Measurements from ENCODE around the gene AREG. TPM values are rescaled to one million over a fixed set of nuclear protein-coding genes. Genes with fewer than 3 reads are reported as not detected.

The AREG gene
- total RNA-seq, 1 donor from 2014 or later = 98.0 TPM

DNA sequence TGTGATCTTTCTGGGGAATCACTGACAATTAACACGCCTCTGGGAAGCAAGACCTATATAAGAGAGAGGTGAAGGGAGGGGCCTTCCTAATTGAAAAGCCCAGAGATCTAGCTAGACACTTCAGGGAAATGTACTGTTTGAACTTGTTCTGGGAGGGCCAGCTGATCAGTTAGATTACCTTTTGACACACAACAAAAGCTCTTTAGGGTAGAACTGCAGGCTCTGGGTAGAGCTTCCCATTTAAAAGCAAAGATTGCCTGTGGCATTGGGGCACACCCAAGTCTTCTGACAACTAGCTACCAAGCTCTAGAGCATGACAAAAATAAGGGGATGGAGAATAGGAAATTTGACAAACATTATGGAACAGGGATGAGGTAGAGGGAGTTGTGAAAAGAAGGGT lies 26.3 kb downstream of the AREG start:
- no peak for DNase-seq (ENCODE audit: low read depth)
- H3K27me3 ChIP-seq (ENCODE audit: control insufficient read depth, insufficient read depth, low read length) = no peaks in the 10 kb centered on the region
- no peaks in the 10 kb centered on the region for H3K36me3 ChIP-seq (ENCODE audit: control insufficient read depth, insufficient read depth, low read length)
- H3K4me3 ChIP-seq (ENCODE audit: low read depth, low read length) = no peak overlapping the region
- TF ChIP-seq, protein P1, sequence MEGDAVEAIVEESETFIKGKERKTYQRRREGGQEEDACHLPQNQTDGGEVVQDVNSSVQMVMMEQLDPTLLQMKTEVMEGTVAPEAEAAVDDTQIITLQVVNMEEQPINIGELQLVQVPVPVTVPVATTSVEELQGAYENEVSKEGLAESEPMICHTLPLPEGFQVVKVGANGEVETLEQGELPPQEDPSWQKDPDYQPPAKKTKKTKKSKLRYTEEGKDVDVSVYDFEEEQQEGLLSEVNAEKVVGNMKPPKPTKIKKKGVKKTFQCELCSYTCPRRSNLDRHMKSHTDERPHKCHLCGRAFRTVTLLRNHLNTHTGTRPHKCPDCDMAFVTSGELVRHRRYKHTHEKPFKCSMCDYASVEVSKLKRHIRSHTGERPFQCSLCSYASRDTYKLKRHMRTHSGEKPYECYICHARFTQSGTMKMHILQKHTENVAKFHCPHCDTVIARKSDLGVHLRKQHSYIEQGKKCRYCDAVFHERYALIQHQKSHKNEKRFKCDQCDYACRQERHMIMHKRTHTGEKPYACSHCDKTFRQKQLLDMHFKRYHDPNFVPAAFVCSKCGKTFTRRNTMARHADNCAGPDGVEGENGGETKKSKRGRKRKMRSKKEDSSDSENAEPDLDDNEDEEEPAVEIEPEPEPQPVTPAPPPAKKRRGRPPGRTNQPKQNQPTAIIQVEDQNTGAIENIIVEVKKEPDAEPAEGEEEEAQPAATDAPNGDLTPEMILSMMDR (IDR thresholded peaks at IDR 0.05; ENCODE audit: insufficient read depth, low read length, poor library complexity, severe bottlenecking) = no peak

DNA sequence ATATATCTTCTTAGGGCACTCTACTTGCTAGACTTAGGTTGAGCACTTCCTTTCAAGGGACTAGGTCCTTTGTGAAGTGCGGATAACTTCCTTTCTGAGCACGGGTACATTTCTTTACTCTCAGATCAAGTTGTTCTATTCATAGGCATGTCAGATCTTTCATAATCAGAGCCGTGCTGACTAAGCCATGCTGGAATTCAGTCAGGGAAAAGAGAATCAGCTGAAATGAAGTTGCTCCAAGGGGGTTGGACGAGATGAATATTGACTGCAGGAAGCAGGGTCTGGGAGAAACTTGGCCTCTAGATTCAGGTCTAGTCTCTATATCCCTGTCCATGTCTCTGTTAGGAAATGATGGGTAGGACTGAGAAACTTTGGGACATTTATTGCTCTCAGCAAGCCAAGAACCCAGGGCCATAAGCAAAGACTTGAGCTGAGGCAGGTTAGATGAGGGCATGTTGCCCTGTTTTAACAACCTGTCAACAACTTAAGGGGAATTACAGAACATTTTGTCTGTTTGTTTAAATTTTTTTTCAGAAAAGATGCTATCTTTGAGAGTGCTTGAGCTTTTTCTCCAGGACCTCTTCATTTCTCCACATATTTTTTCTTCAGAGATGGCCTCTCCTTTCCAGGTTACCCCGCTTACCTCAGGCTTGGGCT lies 28.3 kb downstream of the AREG start:
- Histone ChIP-seq H3K36me3 (ENCODE audit: control insufficient read depth, insufficient read depth, low read length) (no peaks in the 10 kb centered on the region), H3K4me3 (ENCODE audit: low read depth, low read length) (no peak overlapping the region), H3K27me3 (ENCODE audit: control insufficient read depth, insufficient read depth, low read length) (no peaks in the 10 kb centered on the region)
- peak; percentile 55 for DNase-seq (ENCODE audit: low read depth)
- TF ChIP-seq, protein P1 (IDR thresholded peaks at IDR 0.05; ENCODE audit: insufficient read depth, low read length, poor library complexity, severe bottlenecking) = no peak

DNA sequence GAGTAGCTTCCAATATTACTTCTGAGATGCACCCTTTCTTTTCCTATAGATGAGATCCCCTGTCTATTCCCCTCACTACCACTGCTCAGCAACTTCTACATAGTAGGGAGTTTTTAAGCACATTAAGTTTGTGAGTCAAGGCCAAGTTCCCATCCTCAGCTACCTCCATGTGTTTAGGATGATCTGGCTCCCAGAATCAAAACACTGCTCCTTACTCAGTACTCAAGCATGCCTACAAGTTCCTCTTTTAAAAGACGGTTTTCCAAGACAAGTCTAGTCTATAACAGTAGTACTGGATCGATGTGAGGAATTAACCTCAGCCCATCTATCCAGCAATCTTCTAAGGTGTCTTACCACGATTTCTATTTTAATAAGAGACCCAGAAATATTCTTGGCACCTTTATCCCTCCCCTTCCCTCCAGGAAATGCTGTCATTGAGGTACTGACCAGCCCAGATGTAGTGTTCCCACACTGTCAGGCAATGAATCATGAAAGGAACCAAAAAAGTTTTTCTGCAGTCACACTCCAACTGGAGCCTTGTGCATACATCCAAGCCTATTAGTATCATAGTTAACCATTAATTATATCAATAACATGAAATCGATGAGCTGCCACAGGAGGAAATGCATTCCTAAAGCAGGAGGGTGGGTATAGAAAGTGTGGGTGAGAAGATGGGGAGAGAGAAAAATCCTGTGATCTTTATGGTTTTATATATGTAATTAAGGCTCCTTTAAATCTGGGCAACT lies 29.6 kb downstream of the AREG start:
- TF ChIP-seq, protein P1 (IDR thresholded peaks at IDR 0.05; ENCODE audit: insufficient read depth, low read length, poor library complexity, severe bottlenecking) = no peak
- H3K36me3 ChIP-seq (ENCODE audit: control insufficient read depth, insufficient read depth, low read length) = no peaks in the 10 kb centered on the region
- no peak overlapping the region for H3K4me3 ChIP-seq (ENCODE audit: low read depth, low read length)
- no peaks in the 10 kb centered on the region for H3K27me3 ChIP-seq (ENCODE audit: control insufficient read depth, insufficient read depth, low read length)
- no peak for DNase-seq (ENCODE audit: low read depth)

DNA sequence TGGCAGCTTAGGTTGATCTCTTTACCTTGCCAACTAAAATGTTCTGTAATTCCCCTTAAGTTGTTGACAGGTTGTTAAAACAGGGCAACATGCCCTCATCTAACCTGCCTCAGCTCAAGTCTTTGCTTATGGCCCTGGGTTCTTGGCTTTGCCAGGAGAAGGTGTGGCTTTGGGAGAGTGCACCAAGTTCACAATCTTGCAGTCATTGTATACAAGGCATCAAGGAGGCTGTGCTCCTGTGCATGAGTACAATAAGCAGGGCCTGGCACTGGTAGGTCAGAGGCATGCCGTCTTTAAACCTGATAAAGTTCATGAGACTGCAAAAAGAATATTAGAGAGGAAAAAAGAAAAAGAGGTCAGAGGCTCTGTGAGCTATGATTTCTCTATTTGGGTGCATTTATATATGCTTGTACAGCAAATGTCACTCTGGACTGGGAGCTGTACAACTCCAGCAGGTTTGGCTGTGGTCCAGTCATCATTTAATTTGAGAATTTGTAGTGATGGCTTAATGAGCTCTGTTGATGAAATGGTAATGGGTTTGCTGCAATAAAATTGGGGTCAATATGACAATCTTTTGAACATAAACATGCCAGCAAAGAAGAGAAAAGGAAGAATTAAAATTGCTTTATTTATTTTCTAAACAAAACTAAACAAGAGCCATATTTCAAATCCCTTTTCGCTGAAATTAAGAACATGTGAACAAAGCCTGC lies 30.3 kb downstream of the AREG start:
- H3K36me3 ChIP-seq (ENCODE audit: control insufficient read depth, insufficient read depth, low read length) = no peaks in the 10 kb centered on the region
- DNase-seq (ENCODE audit: low read depth) = no peak
- H3K27me3 ChIP-seq (ENCODE audit: control insufficient read depth, insufficient read depth, low read length) = no peaks in the 10 kb centered on the region
- TF ChIP-seq, protein P1 (IDR thresholded peaks at IDR 0.05; ENCODE audit: insufficient read depth, low read length, poor library complexity, severe bottlenecking) = no peak
- no peak overlapping the region for H3K4me3 ChIP-seq (ENCODE audit: low read depth, low read length)

DNA sequence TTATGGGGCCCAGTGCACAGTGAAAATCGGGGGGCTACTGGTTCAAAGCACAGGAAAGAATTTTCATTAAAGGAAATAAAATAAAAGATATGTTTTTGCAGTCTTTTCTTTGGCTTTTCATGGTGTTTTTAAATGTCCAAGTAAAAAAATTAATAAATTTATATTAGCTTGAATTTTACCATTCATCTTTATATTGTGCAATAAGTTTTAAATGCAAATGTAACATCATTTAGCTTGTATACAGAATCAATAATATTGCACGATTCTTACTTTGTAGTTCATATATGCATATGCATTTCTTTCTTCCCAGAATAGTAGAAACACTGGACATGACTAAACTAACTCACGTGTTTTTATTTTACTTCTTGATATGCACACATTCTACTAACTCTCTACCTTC lies 31.0 kb downstream of the AREG start:
- H3K4me3 ChIP-seq (ENCODE audit: low read depth, low read length) = no peak overlapping the region
- no peaks in the 10 kb centered on the region for H3K27me3 ChIP-seq (ENCODE audit: control insufficient read depth, insufficient read depth, low read length)
- no peak for DNase-seq (ENCODE audit: low read depth)
- TF ChIP-seq, protein P1 (IDR thresholded peaks at IDR 0.05; ENCODE audit: insufficient read depth, low read length, poor library complexity, severe bottlenecking) = no peak
- no peaks in the 10 kb centered on the region for H3K36me3 ChIP-seq (ENCODE audit: control insufficient read depth, insufficient read depth, low read length)
